GM21576 (cell line): ENCODE data around the gene ACADVL.
A peak's percentile ranks its signal among the peaks of the same experiment; 100 is the strongest.

Experiments
- ATAC-seq: cut with Tn5 transposase; IDR thresholded peaks from one replicate; pipeline ENCODE4 v1.9.1; 2021; ENCODE audit warnings: mild to moderate bottlenecking, moderate library complexity; ENCODE audit not compliant: unreplicated experiment

ACADVL gene

DNA sequence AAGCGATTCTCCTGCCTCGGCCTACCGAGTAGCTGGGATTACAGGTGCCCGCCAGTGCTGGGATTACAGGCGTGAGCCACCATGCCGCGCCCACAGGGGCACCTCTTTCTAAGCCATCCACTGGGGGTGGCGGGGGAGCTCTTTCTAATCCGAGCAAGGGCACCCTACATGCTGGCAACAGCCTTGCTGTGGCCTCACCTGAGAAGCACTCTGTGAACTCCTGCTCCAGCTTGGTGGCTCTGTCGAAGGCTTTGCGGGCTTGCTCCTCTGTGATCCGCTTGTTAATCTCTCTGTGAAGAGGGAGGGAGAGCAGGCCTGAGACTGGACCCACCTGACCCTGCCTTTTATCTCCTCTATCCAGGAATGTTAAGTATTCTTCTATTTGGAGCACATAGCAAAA lies 28.7 kb upstream of the ACADVL start:
- ATAC-seq = no peak

DNA sequence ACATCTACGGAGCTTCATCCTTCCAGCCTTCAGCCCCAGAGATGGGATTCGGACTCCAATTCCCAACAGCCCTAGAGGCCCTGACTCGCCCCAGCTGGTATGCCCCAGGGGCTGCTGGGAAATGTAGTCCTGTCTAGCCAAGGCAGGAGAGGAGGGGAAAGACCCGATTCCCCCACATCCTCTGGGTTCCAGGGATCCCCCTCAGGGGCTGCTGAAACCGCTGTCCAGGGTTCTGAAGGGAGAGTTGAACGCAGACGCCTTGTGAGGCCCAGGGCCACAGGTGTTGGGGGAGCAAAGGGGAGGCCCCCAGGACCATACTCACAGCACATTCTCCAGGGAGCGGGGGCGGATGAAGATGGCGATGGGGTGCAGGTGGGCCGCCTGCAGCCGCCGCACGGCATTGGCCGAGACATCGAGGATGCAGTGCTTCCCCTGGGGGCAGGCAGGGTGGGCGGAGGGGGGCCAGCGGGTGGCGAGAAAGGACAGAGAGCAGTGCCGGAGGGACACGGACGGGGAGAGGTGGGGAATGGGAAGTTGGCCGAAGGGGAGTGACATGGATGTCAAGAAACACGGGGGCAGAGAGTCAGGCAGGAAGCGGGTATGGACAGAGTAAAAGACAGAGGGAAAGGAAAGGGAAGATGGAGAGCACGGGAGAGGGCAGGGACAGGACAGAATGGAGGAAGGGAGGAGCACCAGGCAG lies 28.0 kb upstream of the ACADVL start:
- ATAC-seq = no peak

DNA sequence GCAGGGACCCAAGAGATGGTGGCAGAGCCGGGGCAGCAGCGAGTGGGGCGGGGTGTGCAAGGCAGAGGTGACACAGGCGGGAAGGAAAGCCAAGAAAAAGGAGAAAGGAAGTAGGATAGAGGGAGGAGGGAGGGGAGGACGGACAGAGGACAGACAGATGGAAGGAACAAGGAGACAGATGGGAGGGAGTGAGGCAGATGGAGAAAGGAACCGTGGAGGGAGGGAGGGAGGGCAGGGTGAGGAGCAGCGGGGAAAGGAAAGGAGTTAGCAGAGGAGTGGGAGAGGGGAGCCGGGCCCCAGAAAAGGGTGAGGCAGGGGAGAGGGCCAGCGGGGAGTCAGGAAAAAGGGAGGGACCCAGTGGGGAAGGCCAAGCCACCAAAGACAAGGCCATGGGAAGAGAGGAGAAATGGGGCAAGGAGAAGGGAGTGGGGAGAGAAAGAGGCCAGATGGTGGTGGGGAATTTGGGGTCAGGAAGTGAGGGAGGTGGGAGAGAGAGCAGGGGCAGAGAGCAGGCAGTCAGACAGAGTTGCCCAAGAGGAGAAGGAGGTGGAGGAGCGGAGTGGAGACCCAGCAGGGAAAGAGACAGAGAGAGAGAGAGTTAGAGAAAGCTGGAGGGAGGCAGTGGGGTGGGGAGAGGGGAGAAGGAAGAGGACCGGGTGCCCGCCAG lies 27.3 kb upstream of the ACADVL start:
- no peak for ATAC-seq

DNA sequence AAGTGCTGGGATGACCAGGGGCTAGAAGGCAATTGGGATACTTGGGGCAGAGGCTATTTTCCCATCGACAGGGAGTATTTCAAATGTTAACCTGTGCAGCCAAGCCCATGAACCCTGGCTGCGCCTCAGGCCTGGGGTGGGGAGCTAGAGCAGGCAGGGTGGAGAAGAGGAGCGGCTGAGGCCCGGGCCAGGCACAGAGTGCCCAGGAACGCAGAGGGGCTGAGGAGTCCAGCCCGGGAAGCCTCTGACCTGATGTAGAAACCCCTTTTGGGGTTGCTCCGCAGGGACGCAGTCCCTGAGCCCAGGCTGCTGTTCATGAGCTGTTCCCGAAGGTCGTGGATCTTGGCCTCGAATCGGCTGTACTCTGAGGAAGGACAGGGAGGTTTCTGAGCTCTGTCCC lies 23.8 kb upstream of the ACADVL start:
- ATAC-seq = no peak

DNA sequence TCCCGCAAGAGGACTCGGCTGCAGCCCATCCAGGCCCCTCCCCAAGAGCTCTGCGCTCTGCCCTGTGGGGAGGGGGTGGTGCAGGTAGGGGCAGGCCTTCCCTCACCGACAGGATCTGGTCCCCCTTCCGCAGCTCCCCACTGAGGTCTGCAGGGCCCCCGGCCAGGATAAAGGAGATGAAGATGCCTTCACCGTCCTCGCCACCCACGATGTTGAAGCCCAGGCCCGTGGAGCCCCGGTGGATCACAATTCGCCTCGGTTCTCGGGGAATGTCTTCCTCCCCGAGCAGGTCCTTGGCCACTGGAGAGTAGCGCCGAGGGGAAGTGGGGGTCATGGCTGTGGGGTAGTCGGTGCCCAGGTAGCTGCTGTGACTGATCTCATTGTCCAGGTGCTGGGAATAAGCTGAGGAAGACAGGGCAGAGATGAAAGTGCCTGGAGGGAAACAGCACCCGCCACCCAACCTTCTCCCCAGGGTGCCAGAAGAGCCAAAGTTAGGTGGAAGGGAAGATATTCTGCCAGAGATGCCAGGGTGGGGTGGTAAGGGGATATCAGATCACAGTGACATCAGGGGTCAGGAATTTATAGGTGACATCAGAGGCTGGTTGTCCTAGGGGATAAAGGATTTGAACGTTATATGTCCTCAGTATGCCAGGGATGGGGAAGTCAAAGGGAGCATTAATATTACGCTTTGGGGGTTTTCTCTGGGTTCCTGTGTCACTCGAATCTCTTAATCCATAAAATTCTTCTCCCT lies 22.9 kb upstream of the ACADVL start:
- no peak for ATAC-seq

DNA sequence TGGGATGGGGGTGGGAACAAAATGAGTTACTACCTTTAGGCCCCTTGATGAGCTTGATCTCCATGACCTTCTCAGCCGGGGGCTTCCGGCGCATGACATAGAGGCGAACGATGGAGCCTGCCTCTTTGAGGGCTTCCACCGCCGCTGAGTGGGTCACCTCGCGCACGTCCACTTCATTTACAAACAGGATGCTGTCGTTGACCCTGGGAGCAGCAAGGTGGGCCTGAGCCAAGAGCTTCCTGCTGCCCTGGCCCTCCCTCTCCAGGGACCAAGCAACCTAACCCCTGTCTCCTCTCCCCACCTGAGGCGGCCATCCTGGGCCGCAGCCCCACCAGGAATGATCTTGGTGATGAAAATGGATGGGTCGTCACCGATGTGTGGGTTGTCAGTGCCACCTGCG lies 16.3 kb upstream of the ACADVL start:
- ATAC-seq = no peak

DNA sequence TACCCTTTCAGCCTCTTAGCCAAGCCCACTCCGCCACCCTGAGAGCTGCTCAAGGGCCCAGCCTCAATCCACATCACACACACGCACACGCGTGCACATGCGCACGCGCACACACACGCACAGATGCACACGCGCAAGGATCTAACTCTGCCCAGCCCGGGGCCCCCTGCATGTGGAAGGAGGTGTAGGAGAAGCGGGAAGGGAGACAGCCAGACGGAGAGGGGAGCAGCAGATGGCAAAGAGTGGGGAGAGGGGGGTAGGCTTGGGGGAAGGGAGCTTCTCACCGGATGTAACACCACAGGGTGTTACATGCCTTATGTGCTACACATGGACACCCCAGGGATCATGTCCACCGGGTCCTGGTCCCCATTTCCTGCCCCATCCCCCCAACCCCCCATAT lies 15.4 kb upstream of the ACADVL start:
- ATAC-seq = no peak

DNA sequence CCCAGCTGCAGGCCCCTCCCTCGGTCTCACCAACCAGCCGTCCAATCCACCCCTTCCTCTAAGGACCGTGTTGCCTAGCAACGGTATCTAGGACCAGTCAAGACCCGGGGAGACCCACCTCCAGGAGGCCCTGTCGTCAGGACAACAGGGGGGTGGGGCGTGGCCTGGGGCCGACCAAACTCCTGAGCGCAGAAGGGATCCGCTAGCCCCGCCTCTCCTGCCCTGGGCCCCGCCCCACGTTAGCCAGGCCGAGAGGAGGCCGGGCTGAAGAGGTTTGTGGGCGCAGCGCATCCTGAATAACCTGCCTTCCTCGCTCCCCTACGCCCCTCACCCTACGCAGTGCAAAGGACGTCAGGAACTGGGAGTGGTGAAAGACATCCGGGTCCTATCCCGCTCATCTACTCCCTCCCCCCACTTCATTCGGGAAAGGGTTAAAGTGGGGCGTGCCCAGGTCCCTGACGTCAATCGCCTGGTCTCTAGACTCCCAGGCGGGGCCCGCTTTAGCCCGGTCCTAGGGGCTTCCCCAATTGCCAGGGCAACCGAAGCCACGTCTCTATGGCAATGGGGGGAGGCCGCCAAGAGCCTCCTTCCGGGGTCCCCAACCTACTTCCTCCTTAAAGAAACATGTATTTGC lies 14.8 kb upstream of the ACADVL start:
- ATAC-seq = peak; percentile 79

DNA sequence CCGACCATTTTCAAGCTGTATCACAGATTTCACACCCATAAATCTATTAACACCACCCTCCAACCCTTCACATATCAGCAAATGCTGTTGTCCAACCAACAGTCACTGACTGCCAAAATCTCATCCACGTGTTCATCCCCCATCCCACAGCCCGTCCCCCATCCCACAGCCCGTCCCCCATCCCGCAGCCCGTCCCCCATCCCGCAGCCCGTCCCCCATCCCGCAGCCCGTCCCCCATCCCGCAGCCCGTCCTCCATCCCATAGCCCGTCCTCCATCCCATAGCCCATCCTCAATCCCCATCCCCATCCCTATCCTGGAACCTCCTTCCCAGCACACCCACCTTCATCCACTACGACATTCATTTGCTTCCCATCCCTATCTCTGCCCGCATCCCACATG lies 14.2 kb upstream of the ACADVL start:
- no peak for ATAC-seq

DNA sequence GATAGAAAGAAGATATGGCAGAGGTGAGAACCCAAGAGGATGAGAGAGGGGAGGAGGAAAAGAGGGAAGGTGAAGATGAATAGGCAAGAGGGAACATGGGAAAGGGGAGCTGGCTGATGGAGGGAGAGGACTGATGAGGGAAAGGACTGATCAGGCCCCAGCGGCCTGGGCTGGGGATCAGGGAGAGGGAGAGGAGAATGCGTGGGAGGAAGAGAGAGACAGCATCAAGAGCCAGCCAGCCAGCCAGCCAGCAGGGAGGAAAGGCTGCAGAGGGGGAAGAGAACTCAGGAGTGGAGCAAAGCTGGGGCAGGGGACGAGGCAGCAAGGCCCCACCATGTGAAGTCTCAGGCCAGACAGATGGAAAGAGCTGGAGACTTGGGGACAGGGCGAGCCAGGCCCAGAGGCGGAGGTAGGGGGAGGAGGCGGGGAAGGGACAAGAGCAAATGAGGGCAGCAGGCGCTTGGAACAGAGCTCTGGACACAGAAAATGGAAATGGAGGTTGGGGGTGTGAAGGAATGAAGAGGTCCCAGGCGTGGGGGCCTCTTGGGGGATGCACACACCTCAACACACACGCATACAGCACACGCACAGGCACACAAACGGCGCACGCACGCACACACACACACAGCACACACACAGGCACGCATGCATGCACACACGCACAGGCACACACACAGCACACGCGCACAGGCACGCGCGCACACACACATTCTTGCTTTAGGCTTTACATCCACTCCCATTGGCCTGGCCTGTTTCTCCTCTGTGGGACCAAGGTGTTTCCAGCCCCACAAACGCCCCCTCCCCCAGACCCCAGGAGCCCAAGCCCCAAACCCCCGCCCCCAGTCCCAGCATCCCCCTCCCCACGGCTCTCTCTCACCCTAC lies 12.4 kb upstream of the ACADVL start:
- ATAC-seq = no peak

DNA sequence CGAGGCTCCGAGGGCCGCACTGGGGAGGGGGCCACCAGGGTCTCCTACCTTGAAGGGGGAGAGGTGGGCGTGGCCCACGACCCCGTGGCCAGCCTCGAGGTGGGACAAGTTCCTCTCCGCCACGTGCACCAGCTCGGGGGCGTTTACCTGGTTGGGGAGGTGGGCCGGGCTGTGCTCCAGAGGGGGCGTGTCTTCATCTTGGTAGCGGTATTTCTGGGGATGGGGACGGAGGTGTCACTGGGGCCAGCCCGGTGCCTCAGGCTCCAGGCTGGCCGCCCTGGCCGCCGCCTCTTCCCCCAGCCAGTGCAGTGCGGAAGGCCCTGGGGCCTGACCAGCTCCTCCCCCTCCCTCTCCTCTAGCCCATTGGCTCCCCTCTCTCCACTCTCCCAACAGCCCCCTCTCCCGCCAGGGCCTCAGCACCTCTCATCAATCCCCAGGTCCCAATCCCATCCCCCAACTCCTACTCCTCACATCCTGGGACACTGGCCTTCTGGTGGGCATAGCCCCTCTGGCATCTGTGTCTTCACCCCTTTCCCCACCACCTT lies 11.6 kb upstream of the ACADVL start:
- ATAC-seq = no peak

DNA sequence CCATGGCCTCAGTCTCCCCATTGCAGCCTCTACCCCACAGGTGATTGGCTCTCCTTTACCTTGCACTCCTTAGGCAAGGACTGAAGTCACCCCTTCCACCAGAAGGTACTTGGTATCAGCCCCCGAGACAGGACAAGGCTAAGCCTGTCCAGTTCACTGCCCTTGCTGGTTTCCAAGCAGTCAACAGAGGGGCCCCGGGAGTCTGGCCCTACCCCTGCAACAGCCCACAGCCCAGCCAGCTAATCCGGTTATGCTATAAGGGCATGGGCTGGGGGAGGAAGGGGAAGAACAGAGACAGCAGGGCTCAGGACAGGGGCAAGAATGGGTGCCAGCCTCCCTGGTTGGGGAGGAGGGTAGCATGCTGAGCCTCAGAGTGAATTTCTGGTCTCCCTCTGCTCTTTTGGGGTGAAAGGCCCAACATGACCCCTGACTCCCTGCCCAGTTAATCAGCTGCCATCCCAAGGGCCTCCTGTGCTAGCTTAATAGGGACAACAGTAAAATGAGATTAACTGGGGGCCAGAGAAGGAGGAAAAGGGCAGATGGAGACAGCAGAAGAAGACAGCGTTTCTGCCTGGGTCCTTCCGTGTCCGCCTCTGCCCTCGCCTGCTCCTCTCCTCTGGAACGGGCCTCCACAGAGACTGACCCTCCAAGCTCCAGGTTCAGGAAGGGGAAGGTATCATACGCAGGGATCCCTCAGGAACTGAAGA lies 10.8 kb upstream of the ACADVL start:
- ATAC-seq = no peak

DNA sequence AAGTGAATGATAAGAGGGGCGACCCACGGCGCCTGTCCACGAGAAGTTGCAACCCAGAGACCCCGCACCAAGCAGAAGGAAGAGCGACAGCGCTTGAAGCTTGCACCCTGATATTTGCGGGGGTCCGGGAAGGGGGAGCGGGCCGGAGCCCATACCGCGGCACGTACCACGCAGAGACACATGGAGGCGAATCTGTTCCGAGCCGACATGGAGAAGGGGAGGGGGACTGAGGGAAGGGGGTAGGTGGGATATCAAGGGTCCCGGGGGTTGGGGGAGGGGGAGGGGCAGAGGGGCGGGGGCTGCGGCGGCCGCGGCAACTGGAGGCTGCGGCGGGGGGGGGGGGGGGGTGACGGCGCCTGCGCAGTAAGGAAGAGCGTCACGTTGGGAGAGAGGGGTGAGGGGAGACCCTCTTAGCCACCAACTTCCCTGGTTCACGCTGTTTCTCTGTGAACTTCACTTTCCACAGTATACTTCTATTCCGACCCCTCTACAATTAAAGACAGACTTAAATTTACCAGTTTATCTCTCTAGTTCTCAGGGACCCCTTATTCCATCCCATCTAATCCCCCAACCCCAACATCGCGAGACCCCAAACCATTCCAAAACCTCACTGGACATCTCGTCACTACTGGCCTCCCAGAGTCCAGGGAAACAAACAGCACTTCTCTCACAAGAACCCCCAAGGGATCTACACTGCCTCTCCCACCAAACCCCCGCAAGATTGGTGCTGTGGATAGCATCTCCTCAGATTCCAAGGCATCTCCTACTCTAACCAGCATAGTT lies 8.1 kb upstream of the ACADVL start:
- no peak for ATAC-seq

DNA sequence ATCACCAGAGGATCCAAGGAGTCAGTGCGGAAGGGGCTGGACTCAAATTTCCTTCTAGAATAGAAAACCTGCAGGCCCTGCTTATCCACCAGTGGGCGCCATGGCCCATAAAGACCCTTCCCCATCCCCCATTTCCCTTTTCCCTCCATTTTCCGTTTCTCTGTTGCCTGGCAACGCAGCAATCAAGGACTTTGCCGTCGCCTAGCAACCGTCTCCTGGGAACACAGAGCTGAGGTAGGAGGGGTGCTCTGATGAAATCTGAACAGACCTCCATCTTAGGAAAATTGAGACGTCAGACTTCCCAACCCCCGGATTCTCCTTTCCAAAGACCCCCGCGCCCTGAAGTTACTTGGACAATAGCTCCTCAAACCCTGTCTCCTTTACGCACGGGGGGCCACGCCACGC lies 5.8 kb upstream of the ACADVL start:
- no peak for ATAC-seq

DNA sequence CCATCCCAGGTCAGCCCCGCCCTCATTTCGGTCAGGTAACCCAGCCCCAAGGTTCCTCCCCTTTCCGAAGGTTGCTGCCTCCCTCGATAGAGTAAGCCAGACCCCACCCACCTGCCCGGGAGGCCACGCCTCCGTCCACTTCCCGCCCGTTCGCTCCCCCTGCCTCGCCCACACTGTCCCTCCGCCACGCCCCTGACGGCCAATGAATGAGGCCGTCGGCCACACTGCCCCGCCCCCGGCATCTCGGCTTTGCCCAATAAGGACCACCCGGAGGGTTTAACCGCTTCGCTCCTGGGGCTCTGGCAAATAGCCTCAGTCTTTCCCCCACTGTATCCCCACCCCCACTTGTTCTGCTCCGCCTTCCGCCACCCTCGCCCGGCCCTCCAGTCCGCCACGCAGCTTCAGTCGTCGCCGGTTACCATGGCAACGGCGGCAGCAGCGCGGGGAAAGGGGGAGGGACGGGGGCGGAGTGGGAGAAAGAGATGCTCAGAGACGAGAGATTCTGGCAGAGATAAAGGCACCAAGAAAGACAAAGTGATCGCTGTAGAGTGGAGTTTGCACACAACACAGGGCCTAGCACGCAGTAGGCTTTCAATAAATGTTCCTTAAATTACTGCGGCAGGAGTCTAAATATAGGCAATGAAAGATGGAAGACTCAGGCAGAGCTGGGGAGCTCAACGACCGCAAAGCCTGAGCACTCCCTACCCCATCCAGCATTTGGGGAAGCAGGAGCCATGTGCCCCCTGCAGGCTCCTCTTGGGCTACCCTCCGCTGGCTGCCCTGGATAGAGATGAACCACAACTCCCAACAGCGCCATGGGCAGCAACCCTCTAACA lies 5.2 kb upstream of the ACADVL start:
- peak; percentile 75 for ATAC-seq

DNA sequence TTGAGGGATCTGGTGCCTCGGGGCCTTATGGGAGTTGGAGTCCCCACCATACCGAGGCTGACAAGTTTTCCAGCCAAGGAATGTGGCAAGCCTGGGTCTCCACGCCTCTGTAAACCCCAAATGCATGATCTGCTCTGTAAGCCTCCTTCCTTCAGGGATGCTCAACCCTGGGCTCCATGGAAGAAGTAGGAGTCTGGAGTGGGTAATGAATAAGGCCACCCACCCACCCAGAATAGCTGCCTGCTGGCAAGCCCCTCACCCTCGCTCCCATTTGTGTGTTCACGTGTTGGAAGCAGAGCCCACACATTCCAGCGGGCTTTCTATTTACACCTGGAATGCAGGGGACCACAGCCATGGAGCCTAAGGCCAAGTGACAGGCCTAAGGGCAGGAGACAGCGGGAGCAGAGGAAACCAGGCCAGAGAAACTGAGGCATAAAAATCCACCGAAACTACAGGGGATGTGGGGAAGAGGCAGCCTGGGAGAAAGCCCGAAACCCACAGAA lies 4.6 kb upstream of the ACADVL start:
- ATAC-seq = no peak

DNA sequence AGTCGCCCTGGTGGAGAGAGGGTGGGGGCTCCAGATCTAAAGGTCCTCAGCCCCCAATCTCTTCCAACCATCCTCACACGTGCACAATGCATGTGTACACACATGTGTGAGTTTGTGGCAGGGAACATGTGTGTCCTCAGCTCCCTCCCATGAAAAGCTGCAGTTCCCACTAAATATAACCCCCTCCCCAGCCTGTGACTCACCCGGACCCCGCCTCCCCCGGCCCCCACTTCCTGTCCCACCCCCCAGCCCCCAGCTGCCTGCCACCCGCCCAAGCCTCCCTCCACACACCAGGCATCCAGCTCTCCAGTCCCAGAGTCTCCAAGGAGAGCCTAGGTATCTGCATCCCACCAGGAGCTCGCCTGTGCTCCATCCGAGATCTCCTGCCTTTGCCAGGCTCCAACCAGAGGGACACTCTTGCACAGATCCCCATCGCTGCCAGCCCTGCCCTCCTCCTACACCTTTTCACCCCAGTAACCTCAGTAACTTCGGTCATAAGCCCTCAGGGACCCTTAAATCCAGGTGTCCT lies 4.0 kb upstream of the ACADVL start:
- ATAC-seq = no peak
